GM18951 (cell line): Measurements from ENCODE around the gene SUCO.

Experiments
- POLR2A ChIP-seq: IDR thresholded peaks from 4 replicates; pipeline ENCODE4 v1.6.1; 2011; ENCODE audit warnings: mild to moderate bottlenecking; ENCODE audit not compliant: insufficient read length, insufficient read depth; ENCODE audit errors: extremely low read depth
- in situ Hi-C: fragments of 300-500 bp; cut with MboI; formaldehyde crosslinking; loops from one replicate; pipeline ENCODE4 v1.12.0; 2022; ENCODE audit warnings: low sequenced_read_pairs, mixed read lengths, inconsistent platforms; ENCODE audit not compliant: unreplicated experiment

The SUCO gene

GRCh38 chr1:172531412-172532182 lies 1.4 kb upstream of the SUCO start:
- no peak for TF ChIP-seq POLR2A
- in situ Hi-C loops = no loop called here

GRCh38 chr1:172532183-172532699 lies 709 bp upstream of the SUCO start:
- in situ Hi-C loops = no loop called here
- peak; percentile 67 for TF ChIP-seq POLR2A

- TF ChIP-seq POLR2A = no peak
- in situ Hi-C loops = no loop called here
These were observed 682 bp downstream of the SUCO start for GRCh38 chr1:172533513-172534151.

GRCh38 chr1:172536256-172536655 lies 3.3 kb downstream of the SUCO start:
- TF ChIP-seq POLR2A = no peak
- in situ Hi-C loops = no loop called here

- in situ Hi-C loops = no loop called here
- TF ChIP-seq POLR2A = no peak
These were observed 4.4 kb downstream of the SUCO start for GRCh38 chr1:172537366-172537765.

- TF ChIP-seq POLR2A = no peak
- in situ Hi-C loops = no loop called here
These were observed 5.0 kb downstream of the SUCO start for GRCh38 chr1:172537827-172538391.

GRCh38 chr1:172540635-172541034 lies 7.7 kb downstream of the SUCO start:
- no peak for TF ChIP-seq POLR2A
- in situ Hi-C loops = no loop called here

GRCh38 chr1:172544481-172545104 lies 11.6 kb downstream of the SUCO start:
- in situ Hi-C loops = no loop called here
- no peak for TF ChIP-seq POLR2A

GRCh38 chr1:172545396-172546004 lies 12.6 kb downstream of the SUCO start:
- in situ Hi-C loops = no loop called here
- TF ChIP-seq POLR2A = no peak

- in situ Hi-C loops = no loop called here
These were observed 14.1 kb downstream of the SUCO start for GRCh38 chr1:172547071-172547470.

GRCh38 chr1:172549621-172550280 lies 16.8 kb downstream of the SUCO start:
- no peak for TF ChIP-seq POLR2A
- in situ Hi-C loops = no loop called here

More at GRCh38 chr1:172547071-172547470, 14.1 kb downstream of the SUCO start:
- TF ChIP-seq POLR2A = no peak

GRCh38 chr1:172551279-172551678 lies 18.3 kb downstream of the SUCO start:
- in situ Hi-C loops = no loop called here
- no peak for TF ChIP-seq POLR2A
